ENCODE data around the gene CPNE9. TPM values are rescaled to one million over a fixed set of nuclear protein-coding genes. Genes with fewer than 3 reads are reported as not detected.
A peak's percentile ranks its signal among the peaks of the same experiment; 100 is the strongest.

The CPNE9 gene
- total RNA-seq, 1 donor from 2014 or later: not detected

DNA sequence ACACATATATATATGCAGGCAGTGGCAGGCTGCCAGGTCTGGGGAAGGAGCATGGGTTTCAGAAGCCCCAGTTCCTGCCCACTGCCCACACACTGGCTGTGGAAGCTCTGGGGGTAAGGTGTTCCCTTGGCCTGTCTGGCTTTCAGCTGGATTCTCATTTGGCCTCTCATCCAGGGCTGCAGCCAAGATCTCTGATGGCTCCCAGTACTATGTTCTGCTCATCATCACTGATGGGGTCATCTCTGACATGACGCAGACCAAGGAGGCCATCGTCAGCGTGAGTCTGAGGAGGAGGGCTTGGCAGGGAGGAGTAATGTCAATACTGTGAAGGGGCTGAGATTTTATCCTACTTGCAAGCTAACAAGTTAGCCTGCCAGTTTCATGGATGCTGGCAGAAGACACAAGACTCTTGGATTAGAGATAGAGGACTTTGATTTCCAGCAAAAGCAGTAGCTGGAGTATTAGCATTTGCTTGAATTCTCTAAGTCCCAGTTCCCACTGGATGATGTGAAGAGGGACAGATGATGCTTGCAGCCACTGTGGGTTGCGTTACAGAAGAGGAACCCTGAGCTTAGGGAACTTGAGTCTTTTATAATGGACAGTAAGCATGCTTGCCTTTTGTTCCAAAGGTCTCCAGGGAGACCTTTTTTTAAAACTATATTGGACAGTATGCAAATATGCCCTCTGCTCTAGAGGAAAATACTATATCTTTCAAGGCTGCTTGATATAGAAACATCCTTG is 22.3 kb downstream of the CPNE9 start:
- H3K9me3 Mint-ChIP-seq: no peaks in the 10 kb centered on the region
- Histone ChIP-seq H2AFZ (replicated peaks) (no peak overlapping the region), H3K27me3 (peaks cover 8% of the 10 kb centered on the region), H3F3A (ENCODE audit: low read depth) (peaks cover 8% of the 10 kb centered on the region), H3K27ac (no peak overlapping the region), H3K4me3 (no peak overlapping the region), H3K9ac (no peak overlapping the region), H3K9me3 (ENCODE audit: low read depth) (no peaks in the 10 kb centered on the region), H4K20me1 (ENCODE audit: low read depth) (no peaks in the 10 kb centered on the region), H3K4me2 (no peak overlapping the region), H3K36me3 (no peaks in the 10 kb centered on the region), H3K4me1 (no peaks in the 10 kb centered on the region), H3K79me2 (ENCODE audit: low read depth) (no peaks in the 10 kb centered on the region)
- TF ChIP-seq EZH2 (IDR thresholded peaks at IDR 0.05) (no peak), EZH2phosphoT487 (IDR thresholded peaks at IDR 0.05) (no peak)
- no peak for DNase-seq (ENCODE audit: low spot score)
- H3K36me3 Mint-ChIP-seq: no peaks in the 10 kb centered on the region
- H3K4me3 Mint-ChIP-seq: no peak overlapping the region
- peaks cover 6% of the 10 kb centered on the region for H3K4me1 Mint-ChIP-seq
- no peak overlapping the region for H3K27ac Mint-ChIP-seq
- peaks cover 3% of the 10 kb centered on the region for H3K27me3 Mint-ChIP-seq (ENCODE audit: insufficient read depth, low read depth)

- Histone ChIP-seq H3K27me3 (no peaks in the 10 kb centered on the region), H3K79me2 (ENCODE audit: low read depth) (peaks cover 5% of the 10 kb centered on the region), H2AFZ (replicated peaks) (peak overlapping the region; percentile 96), H3K4me3 (peak overlapping the region; percentile 30), H3K4me1 (no peaks in the 10 kb centered on the region), H3K9ac (no peak overlapping the region), H3K36me3 (no peaks in the 10 kb centered on the region), H3F3A (ENCODE audit: low read depth) (peaks cover 9% of the 10 kb centered on the region), H4K20me1 (ENCODE audit: low read depth) (peaks cover 5% of the 10 kb centered on the region), H3K9me3 (ENCODE audit: low read depth) (no peaks in the 10 kb centered on the region), H3K27ac (no peak overlapping the region), H3K4me2 (peak overlapping the region; percentile 72)
- Mint-ChIP-seq H3K36me3 (no peaks in the 10 kb centered on the region), H3K27me3 (ENCODE audit: insufficient read depth, low read depth) (peaks cover 3% of the 10 kb centered on the region), H3K4me3 (no peak overlapping the region), H3K27ac (no peak overlapping the region), H3K9me3 (no peaks in the 10 kb centered on the region), H3K4me1 (peaks cover 7% of the 10 kb centered on the region)
- TF ChIP-seq EZH2phosphoT487 (IDR thresholded peaks at IDR 0.05) (no peak), EZH2 (IDR thresholded peaks at IDR 0.05) (no peak)
- TF ChIP-seq, protein P1, sequence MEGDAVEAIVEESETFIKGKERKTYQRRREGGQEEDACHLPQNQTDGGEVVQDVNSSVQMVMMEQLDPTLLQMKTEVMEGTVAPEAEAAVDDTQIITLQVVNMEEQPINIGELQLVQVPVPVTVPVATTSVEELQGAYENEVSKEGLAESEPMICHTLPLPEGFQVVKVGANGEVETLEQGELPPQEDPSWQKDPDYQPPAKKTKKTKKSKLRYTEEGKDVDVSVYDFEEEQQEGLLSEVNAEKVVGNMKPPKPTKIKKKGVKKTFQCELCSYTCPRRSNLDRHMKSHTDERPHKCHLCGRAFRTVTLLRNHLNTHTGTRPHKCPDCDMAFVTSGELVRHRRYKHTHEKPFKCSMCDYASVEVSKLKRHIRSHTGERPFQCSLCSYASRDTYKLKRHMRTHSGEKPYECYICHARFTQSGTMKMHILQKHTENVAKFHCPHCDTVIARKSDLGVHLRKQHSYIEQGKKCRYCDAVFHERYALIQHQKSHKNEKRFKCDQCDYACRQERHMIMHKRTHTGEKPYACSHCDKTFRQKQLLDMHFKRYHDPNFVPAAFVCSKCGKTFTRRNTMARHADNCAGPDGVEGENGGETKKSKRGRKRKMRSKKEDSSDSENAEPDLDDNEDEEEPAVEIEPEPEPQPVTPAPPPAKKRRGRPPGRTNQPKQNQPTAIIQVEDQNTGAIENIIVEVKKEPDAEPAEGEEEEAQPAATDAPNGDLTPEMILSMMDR (IDR thresholded peaks at IDR 0.05): peak; percentile 64
- DNase-seq (ENCODE audit: low spot score): peak; percentile 69
Observed at GRCh38 chr3:9727041-9727595, 23.5 kb downstream of the CPNE9 start.

DNA sequence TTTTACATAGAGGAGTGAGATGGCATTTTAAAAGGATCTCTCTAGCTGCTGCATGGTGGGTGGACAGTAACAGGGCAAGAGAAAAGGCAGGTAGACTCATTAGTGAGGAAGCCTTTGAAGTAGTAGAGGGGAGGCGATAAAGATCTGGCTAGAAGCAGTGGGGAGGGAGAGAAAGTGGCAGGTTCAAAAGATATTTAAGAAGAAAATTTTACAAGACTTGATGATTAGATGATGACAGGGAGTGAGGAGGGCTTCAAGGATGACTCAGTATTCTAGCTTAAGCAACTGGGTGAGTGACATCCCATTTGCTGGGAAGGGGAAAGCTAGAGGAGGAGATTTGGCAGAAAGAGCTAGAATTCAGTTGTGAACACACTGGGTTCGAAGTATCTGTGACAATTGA is 24.1 kb downstream of the CPNE9 start:
- Mint-ChIP-seq H3K4me1 (peaks cover 11% of the 10 kb centered on the region), H3K36me3 (no peaks in the 10 kb centered on the region), H3K27me3 (ENCODE audit: insufficient read depth, low read depth) (peaks cover 3% of the 10 kb centered on the region), H3K9me3 (no peaks in the 10 kb centered on the region), H3K4me3 (no peak overlapping the region), H3K27ac (no peak overlapping the region)
- no peak overlapping the region for H3K27ac ChIP-seq
- no peak for DNase-seq (ENCODE audit: low spot score)
- H3F3A ChIP-seq (ENCODE audit: low read depth): peaks cover 9% of the 10 kb centered on the region
- TF ChIP-seq EZH2 (IDR thresholded peaks at IDR 0.05): no peak
- TF ChIP-seq EZH2phosphoT487 (IDR thresholded peaks at IDR 0.05): no peak
- TF ChIP-seq, protein P1 (IDR thresholded peaks at IDR 0.05): no peak
- no peak overlapping the region for H3K4me3 ChIP-seq
- H4K20me1 ChIP-seq (ENCODE audit: low read depth): peaks cover 11% of the 10 kb centered on the region
- H3K27me3 ChIP-seq: no peaks in the 10 kb centered on the region
- peaks cover 5% of the 10 kb centered on the region for H3K4me1 ChIP-seq
- H3K9ac ChIP-seq: no peak overlapping the region
- H3K4me2 ChIP-seq: no peak overlapping the region
- no peaks in the 10 kb centered on the region for H3K36me3 ChIP-seq
- peak overlapping the region; percentile 96 for H2AFZ ChIP-seq (replicated peaks)
- peaks cover 11% of the 10 kb centered on the region for H3K79me2 ChIP-seq (ENCODE audit: low read depth)
- H3K9me3 ChIP-seq (ENCODE audit: low read depth): no peaks in the 10 kb centered on the region

GRCh38 chr3:9729419-9729818 is 25.8 kb downstream of the CPNE9 start:
- Mint-ChIP-seq H3K27me3 (ENCODE audit: insufficient read depth, low read depth) (peaks cover 3% of the 10 kb centered on the region), H3K4me1 (peaks cover 21% of the 10 kb centered on the region), H3K4me3 (no peak overlapping the region), H3K27ac (peak overlapping the region; percentile 31), H3K9me3 (no peaks in the 10 kb centered on the region), H3K36me3 (peaks cover 7% of the 10 kb centered on the region)
- peaks cover 9% of the 10 kb centered on the region for H3F3A ChIP-seq (ENCODE audit: low read depth)
- H3K79me2 ChIP-seq (ENCODE audit: low read depth): peaks cover 27% of the 10 kb centered on the region
- no peaks in the 10 kb centered on the region for H3K27me3 ChIP-seq
- peaks cover 22% of the 10 kb centered on the region for H4K20me1 ChIP-seq (ENCODE audit: low read depth)
- no peak overlapping the region for H2AFZ ChIP-seq (replicated peaks)
- no peak for DNase-seq (ENCODE audit: low spot score)
- H3K4me3 ChIP-seq: no peak overlapping the region
- H3K4me2 ChIP-seq: no peak overlapping the region
- TF ChIP-seq, protein P1 (IDR thresholded peaks at IDR 0.05): no peak
- no peak for TF ChIP-seq EZH2 (IDR thresholded peaks at IDR 0.05)
- no peak for TF ChIP-seq EZH2phosphoT487 (IDR thresholded peaks at IDR 0.05)
- no peaks in the 10 kb centered on the region for H3K36me3 ChIP-seq
- peaks cover 7% of the 10 kb centered on the region for H3K4me1 ChIP-seq
- no peak overlapping the region for H3K9ac ChIP-seq
- no peak overlapping the region for H3K27ac ChIP-seq
- no peaks in the 10 kb centered on the region for H3K9me3 ChIP-seq (ENCODE audit: low read depth)

Data from neural progenitor cell (in vitro differentiated cells).